HG02763 (cell line): Measurements from ENCODE around the gene OR2J2.
"Not testable (repeated sequence)": the region's sequence is repeated elsewhere in the genome, so short reads cannot be mapped to it uniquely, and the experiment has no call there.

Source experiments
- ATAC-seq: cut with Tn5 transposase; IDR thresholded peaks from one replicate; pipeline ENCODE4 v1.9.1; 2021; ENCODE audit warnings: mild to moderate bottlenecking, moderate library complexity; ENCODE audit not compliant: unreplicated experiment

Gene OR2J2

GRCh38 chr6:29170607-29171006, at the start of gene OR2J2:
Gene OR2J2 (plus strand): TSS chr6:29170907. CDS start chr6:29173636, 2,729 bp downstream.
- not testable (repeated sequence) for ATAC-seq

- no peak for ATAC-seq
These were observed 41.2 kb upstream of the OR2J2 start for GRCh38 chr6:29129326-29130012.

GRCh38 chr6:29130644-29131043, 40.1 kb upstream of the OR2J2 start:
- ATAC-seq, result no peak

GRCh38 chr6:29131691-29132090, 39.0 kb upstream of the OR2J2 start:
- no peak for ATAC-seq

GRCh38 chr6:29137724-29138123, 33.0 kb upstream of the OR2J2 start:
- no peak for ATAC-seq

GRCh38 chr6:29141606-29142005, 29.1 kb upstream of the OR2J2 start:
- ATAC-seq, result no peak

- ATAC-seq, result no peak
These were observed 28.4 kb upstream of the OR2J2 start for GRCh38 chr6:29142309-29142708.

GRCh38 chr6:29146179-29146578, 24.5 kb upstream of the OR2J2 start:
- ATAC-seq, result no peak

GRCh38 chr6:29147074-29147473, 23.6 kb upstream of the OR2J2 start:
- no peak for ATAC-seq

- ATAC-seq, result not testable (repeated sequence)
These were observed 21.3 kb upstream of the OR2J2 start for GRCh38 chr6:29149444-29149843.

- no peak for ATAC-seq
These were observed 17.6 kb upstream of the OR2J2 start for GRCh38 chr6:29153083-29153482.

GRCh38 chr6:29155182-29155581, 15.5 kb upstream of the OR2J2 start:
- not testable (repeated sequence) for ATAC-seq

- ATAC-seq, result not testable (repeated sequence)
These were observed 10.8 kb upstream of the OR2J2 start for GRCh38 chr6:29159922-29160321.

- ATAC-seq, result not testable (repeated sequence)
These were observed 5.1 kb upstream of the OR2J2 start for GRCh38 chr6:29165571-29165970.

- no peak for ATAC-seq
These were observed 1.0 kb downstream of the OR2J2 start for GRCh38 chr6:29171736-29172135.

GRCh38 chr6:29183594-29183993, 12.9 kb downstream of the OR2J2 start:
- ATAC-seq, result no peak

GRCh38 chr6:29188659-29189058, 18.0 kb downstream of the OR2J2 start:
- not testable (repeated sequence) for ATAC-seq

GRCh38 chr6:29200767-29201662, 30.3 kb downstream of the OR2J2 start:
- no peak for ATAC-seq

- ATAC-seq, result no peak
These were observed 31.3 kb downstream of the OR2J2 start for GRCh38 chr6:29201966-29202365.

GRCh38 chr6:29211488-29211887, 40.8 kb downstream of the OR2J2 start:
- ATAC-seq, result no peak

- ATAC-seq, result no peak
These were observed 45.8 kb downstream of the OR2J2 start for GRCh38 chr6:29216528-29216927.

- ATAC-seq, result not testable (repeated sequence)
These were observed 46.5 kb downstream of the OR2J2 start for GRCh38 chr6:29217242-29217641.
